Mesenchymal stem cell (in vitro differentiated cells and primary cell): ENCODE measurements around the gene THSD8. TPM values are rescaled to one million over a fixed set of nuclear protein-coding genes. Genes with fewer than 3 reads are reported as not detected.

Experiments used
- DNase-seq: peaks from one replicate; pipeline ENCODE4 v3.0.0-alpha.2; 2013
- H2AFZ ChIP-seq: one replicate; pipeline ENCODE4 v1.6.1; 2013; ENCODE audit warnings: low read depth, mild to moderate bottlenecking, control low read depth, inconsistent platforms, low read length, moderate library complexity
- H2AK5ac ChIP-seq: 2 replicates; pipeline ENCODE4 v1.6.1; 2013; ENCODE audit warnings: low read length, moderate library complexity, mild to moderate bottlenecking, inconsistent platforms; ENCODE audit not compliant: severe bottlenecking
- H2BK120ac ChIP-seq: one replicate; pipeline ENCODE4 v1.6.1; 2013; ENCODE audit warnings: low read depth, mild to moderate bottlenecking, inconsistent platforms, low read length, moderate library complexity
- H2BK12ac ChIP-seq, 2 experiments: one replicate each; pipeline ENCODE4 v1.6.1; 2013; ENCODE audit warnings: inconsistent platforms in 2 of 2, low read length in 2 of 2, mild to moderate bottlenecking in 2 of 2, moderate library complexity in 2 of 2, control low read depth in 1 of 2
- H2BK15ac ChIP-seq: one replicate; pipeline ENCODE4 v1.6.1; 2013; ENCODE audit warnings: mild to moderate bottlenecking, low read depth, inconsistent platforms; ENCODE audit not compliant: poor library complexity, severe bottlenecking
- H2BK5ac ChIP-seq: 2 replicates; pipeline ENCODE4 v1.6.1; 2013; ENCODE audit warnings: low read depth, mild to moderate bottlenecking, low read length, control low read depth, inconsistent platforms; ENCODE audit not compliant: poor library complexity, severe bottlenecking
- H3K14ac ChIP-seq, 2 experiments: one replicate each; pipeline ENCODE4 v1.6.1; 2013; ENCODE audit warnings: inconsistent platforms in 2 of 2, low read length in 2 of 2, control low read depth in 1 of 2, mild to moderate bottlenecking in 1 of 2, moderate library complexity in 1 of 2
- H3K18ac ChIP-seq, 2 experiments: one replicate each; pipeline ENCODE4 v1.6.1; 2013; ENCODE audit warnings: inconsistent platforms in 2 of 2, low read length in 2 of 2, control low read depth in 1 of 2, low read depth in 1 of 2, mild to moderate bottlenecking in 1 of 2
- H3K23ac ChIP-seq, 2 experiments: one replicate each; pipeline ENCODE4 v1.6.1; 2013; ENCODE audit warnings: inconsistent platforms in 2 of 2, low read length in 2 of 2, mild to moderate bottlenecking in 2 of 2, moderate library complexity in 2 of 2, control low read depth in 1 of 2
- H3K27ac ChIP-seq: 2 replicates; pipeline ENCODE4 v1.5.1; 2013; ENCODE audit warnings: mild to moderate bottlenecking, moderate library complexity, low read length, control low read depth, inconsistent platforms; ENCODE audit not compliant: poor library complexity, severe bottlenecking
- H3K27me3 ChIP-seq, 2 experiments: 2 replicates each; pipeline versions ENCODE4 v1.6.1 to v1.7.0; 2013; ENCODE audit warnings: low read length in 2 of 2, mild to moderate bottlenecking in 2 of 2, moderate library complexity in 2 of 2, control low read depth in 1 of 2, inconsistent platforms in 1 of 2; ENCODE audit not compliant: control insufficient read depth in 1 of 2, insufficient read depth in 1 of 2
- H3K36me3 ChIP-seq, 2 experiments: 2 replicates each; pipeline versions ENCODE4 v1.6.1 to v1.7.0; 2013; ENCODE audit warnings: low read length in 2 of 2, control low read depth in 1 of 2, inconsistent platforms in 1 of 2, low read depth in 1 of 2, mild to moderate bottlenecking in 1 of 2; ENCODE audit not compliant: insufficient read depth in 2 of 2, control insufficient read depth in 1 of 2
- H3K4ac ChIP-seq, 2 experiments: one replicate each; pipeline ENCODE4 v1.6.1; 2013; ENCODE audit warnings: inconsistent platforms in 2 of 2, low read length in 2 of 2, mild to moderate bottlenecking in 2 of 2, moderate library complexity in 2 of 2, control low read depth in 1 of 2, low read depth in 1 of 2
- H3K4me1 ChIP-seq: 2 replicates; pipeline ENCODE4 v1.6.1; 2013; ENCODE audit warnings: low read depth, low read length, control low read depth; ENCODE audit not compliant: control insufficient read depth, insufficient read depth
- H3K4me2 ChIP-seq: 2 replicates; pipeline ENCODE4 v1.6.1; 2013; ENCODE audit warnings: low read length, mild to moderate bottlenecking, inconsistent platforms; ENCODE audit not compliant: poor library complexity, severe bottlenecking
- H3K4me3 ChIP-seq, 2 experiments: 2 replicates each; pipeline versions ENCODE4 v1.5.1 to v1.7.0; 2013; ENCODE audit warnings: low read length in 2 of 2, mild to moderate bottlenecking in 2 of 2, control low read depth in 1 of 2, low read depth in 1 of 2; ENCODE audit not compliant: insufficient read depth in 1 of 2
- H3K79me1 ChIP-seq: replicated peaks from 2 replicates; pipeline ENCODE4 v1.6.1; 2013; ENCODE audit warnings: mild to moderate bottlenecking, control low read depth, low read length, inconsistent platforms; ENCODE audit not compliant: poor library complexity, severe bottlenecking
- H3K9ac ChIP-seq: 2 replicates; pipeline ENCODE4 v1.7.0; 2013; ENCODE audit warnings: mild to moderate bottlenecking, low read length, moderate library complexity
- H3K9me3 ChIP-seq: 2 replicates; pipeline ENCODE4 v1.7.0; 2013; ENCODE audit warnings: mild to moderate bottlenecking, low read length; ENCODE audit not compliant: control insufficient read depth
- H4K8ac ChIP-seq: one replicate; pipeline ENCODE4 v1.6.1; 2013; ENCODE audit warnings: inconsistent platforms, mild to moderate bottlenecking, low read length, moderate library complexity
- H4K91ac ChIP-seq: one replicate; pipeline ENCODE4 v1.6.1; 2013; ENCODE audit warnings: mild to moderate bottlenecking, low read length, inconsistent platforms
- WGBS: methylation state at CpG from one replicate; pipeline ENCODE4 v1.1.7; 2013; ENCODE audit warnings: mixed read lengths; 5-methylcytosine and 5-hydroxymethylcytosine counted together
- polyA plus RNA-seq, 2 experiments: library from polyadenylated mRNA; stranded (reverse); fragments of 200-250 nt; gene quantifications; one replicate each; pipeline ENCODE4 v1.2.3, GENCODE V29; 2013

THSD8 gene
- polyA plus RNA-seq (2013, experiment 1 of 2), result 4.3 TPM
- 4.1 TPM for polyA plus RNA-seq (2013, experiment 2 of 2)

- peak within 1 kb of the TSS; percentile 9 to 73 for H3K18ac ChIP-seq
- H3K79me1 ChIP-seq, result peaks cover 19% of the 10 kb centered on the region
- peak within 1 kb of the TSS; percentile 80 to 89 for H3K4me3 ChIP-seq
- H3K4me1 ChIP-seq, result peaks cover 27% of the 10 kb centered on the region
- H3K9ac ChIP-seq, result peak within 1 kb of the TSS; percentile 88
- peak within 1 kb of the TSS; percentile 68 for H3K4me2 ChIP-seq
- H2AFZ ChIP-seq, result peak within 1 kb of the TSS; percentile 73
- no peak within 1 kb of the TSS for H2BK5ac ChIP-seq
- H2BK12ac ChIP-seq, result no peak within 1 kb of the TSS
- H3K9me3 ChIP-seq, result no peaks in the 10 kb centered on the region
- under 1% methylated on average over 65 of the region's 78 CpGs for whole genome bisulfite sequencing
- peaks cover 14 to 23% of the 10 kb centered on the region in 2 experiments for H3K36me3 ChIP-seq
- peak within 1 kb of the TSS; percentile 33 for H4K8ac ChIP-seq
- peak within 1 kb of the TSS; percentile 13 for H2BK15ac ChIP-seq
- no peak within 1 kb of the TSS for H2AK5ac ChIP-seq
- H3K4ac ChIP-seq, result peak within 1 kb of the TSS in 1 of 2 experiments; percentile 50
- H3K27me3 ChIP-seq, result no peaks in the 10 kb centered on the region
- H2BK120ac ChIP-seq, result no peak within 1 kb of the TSS
- H3K23ac ChIP-seq, result peak within 1 kb of the TSS in 1 of 2 experiments; percentile 80
- peak within 1 kb of the TSS in 1 of 2 experiments; percentile 88 for H3K14ac ChIP-seq
- H3K27ac ChIP-seq, result no peak within 1 kb of the TSS
- peak; percentile 71 for DNase-seq
- H4K91ac ChIP-seq, result peak within 1 kb of the TSS; percentile 35
Measured at GRCh38 chr19:12801466-12802266, at the start of gene THSD8, which contains the start of gene PRDX2. THSD8 (plus strand) TSS chr19:12802069; CDS start chr19:12802072, 3 bp downstream. PRDX2 (minus strand) TSS chr19:12801800; CDS start chr19:12801261, 539 bp downstream.

GRCh38 chr19:12754465-12755196, 47.2 kb upstream of the THSD8 start:
- no peak overlapping the region for H2AFZ ChIP-seq
- no peak overlapping the region for H3K9ac ChIP-seq
- H3K4me3 ChIP-seq, result no peak overlapping the region
- no peaks in the 10 kb centered on the region for H3K9me3 ChIP-seq
- H3K23ac ChIP-seq, result peak overlapping the region in 1 of 2 experiments; percentile 41
- H4K8ac ChIP-seq, result no peak overlapping the region
- H2BK120ac ChIP-seq, result no peak overlapping the region
- H3K14ac ChIP-seq, result no peak overlapping the region
- no peak overlapping the region for H2BK5ac ChIP-seq
- peaks cover 35 to 37% of the 10 kb centered on the region in 2 experiments for H3K27me3 ChIP-seq
- no peak overlapping the region for H3K4ac ChIP-seq
- no peak overlapping the region for H2BK12ac ChIP-seq
- peaks cover 15% of the 10 kb centered on the region for H3K4me1 ChIP-seq
- H3K18ac ChIP-seq, result no peak overlapping the region
- H3K36me3 ChIP-seq, result no peaks in the 10 kb centered on the region
- no peak overlapping the region for H2AK5ac ChIP-seq
- no peak overlapping the region for H4K91ac ChIP-seq
- no peak for DNase-seq
- H3K27ac ChIP-seq, result no peak overlapping the region
- H2BK15ac ChIP-seq, result no peak overlapping the region
- no peak overlapping the region for H3K4me2 ChIP-seq
- WGBS, result 89% methylated on average over 50 of the region's 50 CpGs
- H3K79me1 ChIP-seq, result no peaks in the 10 kb centered on the region

GRCh38 chr19:12756150-12756883, 45.6 kb upstream of the THSD8 start:
- Histone ChIP-seq H3K18ac (no peak overlapping the region), H3K27me3 (peaks cover 18 to 20% of the 10 kb centered on the region in 2 experiments), H4K91ac (no peak overlapping the region), H3K4me3 (no peak overlapping the region), H4K8ac (no peak overlapping the region), H3K23ac (peak overlapping the region in 1 of 2 experiments; percentile 29), H3K9me3 (no peaks in the 10 kb centered on the region), H2AK5ac (no peak overlapping the region), H3K4me2 (no peak overlapping the region), H2BK120ac (no peak overlapping the region), H3K79me1 (no peaks in the 10 kb centered on the region), H3K4ac (no peak overlapping the region), H3K4me1 (peaks cover 10% of the 10 kb centered on the region), H3K9ac (no peak overlapping the region), H2AFZ (no peak overlapping the region), H2BK5ac (no peak overlapping the region), H2BK12ac (no peak overlapping the region), H2BK15ac (no peak overlapping the region), H3K36me3 (no peaks in the 10 kb centered on the region), H3K27ac (no peak overlapping the region), H3K14ac (no peak overlapping the region)
- 92% methylated on average over 19 of the region's 19 CpGs for WGBS
- no peak for DNase-seq
